ENCODE data around the gene PPARD. TPM values are rescaled to one million over a fixed set of nuclear protein-coding genes. Genes with fewer than 3 reads are reported as not detected.

PPARD gene
- total RNA-seq, 1 donor from 2014 or later: 30.2 TPM

DNA sequence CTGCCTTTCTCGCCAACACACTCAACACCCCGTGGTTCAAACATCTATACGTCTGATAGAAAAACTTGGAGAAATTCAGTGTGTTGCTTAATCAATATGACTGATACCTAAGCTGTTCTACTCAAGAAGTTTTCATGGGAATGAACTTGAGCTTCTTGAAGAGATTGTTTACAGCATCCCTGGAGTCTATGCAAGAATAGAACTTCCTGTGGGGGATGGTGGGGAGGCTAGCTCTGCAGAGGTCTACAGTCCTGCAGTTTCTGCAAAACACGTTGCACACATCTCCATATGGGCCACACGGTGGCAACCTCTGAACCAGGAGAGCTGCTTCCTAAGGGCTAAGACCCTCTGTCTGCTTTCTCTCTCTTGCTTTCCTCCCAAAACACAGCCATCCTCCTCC is 77.1 kb downstream of the PPARD start:
- H3K4me3 ChIP-seq: no peak overlapping the region
- ATAC-seq: no peak
- TF ChIP-seq, protein P1, sequence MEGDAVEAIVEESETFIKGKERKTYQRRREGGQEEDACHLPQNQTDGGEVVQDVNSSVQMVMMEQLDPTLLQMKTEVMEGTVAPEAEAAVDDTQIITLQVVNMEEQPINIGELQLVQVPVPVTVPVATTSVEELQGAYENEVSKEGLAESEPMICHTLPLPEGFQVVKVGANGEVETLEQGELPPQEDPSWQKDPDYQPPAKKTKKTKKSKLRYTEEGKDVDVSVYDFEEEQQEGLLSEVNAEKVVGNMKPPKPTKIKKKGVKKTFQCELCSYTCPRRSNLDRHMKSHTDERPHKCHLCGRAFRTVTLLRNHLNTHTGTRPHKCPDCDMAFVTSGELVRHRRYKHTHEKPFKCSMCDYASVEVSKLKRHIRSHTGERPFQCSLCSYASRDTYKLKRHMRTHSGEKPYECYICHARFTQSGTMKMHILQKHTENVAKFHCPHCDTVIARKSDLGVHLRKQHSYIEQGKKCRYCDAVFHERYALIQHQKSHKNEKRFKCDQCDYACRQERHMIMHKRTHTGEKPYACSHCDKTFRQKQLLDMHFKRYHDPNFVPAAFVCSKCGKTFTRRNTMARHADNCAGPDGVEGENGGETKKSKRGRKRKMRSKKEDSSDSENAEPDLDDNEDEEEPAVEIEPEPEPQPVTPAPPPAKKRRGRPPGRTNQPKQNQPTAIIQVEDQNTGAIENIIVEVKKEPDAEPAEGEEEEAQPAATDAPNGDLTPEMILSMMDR (IDR thresholded peaks at IDR 0.05): no peak

DNA sequence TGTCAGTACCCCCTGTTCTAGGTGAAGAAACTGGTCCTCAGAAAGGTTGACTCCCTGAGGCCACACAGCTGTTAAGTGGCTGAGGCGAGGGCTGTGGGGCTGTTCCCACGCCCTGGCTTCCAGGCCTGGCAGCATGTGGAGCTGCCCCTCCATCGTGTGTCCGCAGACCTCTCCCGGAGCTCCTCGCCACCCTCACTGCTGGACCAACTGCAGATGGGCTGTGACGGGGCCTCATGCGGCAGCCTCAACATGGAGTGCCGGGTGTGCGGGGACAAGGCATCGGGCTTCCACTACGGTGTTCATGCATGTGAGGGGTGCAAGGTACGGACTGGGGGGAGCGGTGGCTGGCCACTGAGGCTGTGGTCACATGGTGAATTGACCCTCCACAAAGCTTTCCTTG is 77.6 kb downstream of the PPARD start:
- H3K27ac ChIP-seq: no peak overlapping the region
- intact Hi-C loops (cut with DNase I): no loop called here
- TF ChIP-seq, protein P1 (IDR thresholded peaks at IDR 0.05): no peak
- H3K4me1 ChIP-seq: peaks cover 20% of the 10 kb centered on the region
- H3K9me3 ChIP-seq: no peaks in the 10 kb centered on the region
- DNase-seq (no peak), ATAC-seq (no peak)
- no peak overlapping the region for H3K4me3 ChIP-seq
- peaks cover 65% of the 10 kb centered on the region for H3K36me3 ChIP-seq
- H3K27me3 ChIP-seq (ENCODE audit: low read depth): no peaks in the 10 kb centered on the region

More for the DNA sequence above, 77.1 kb downstream of the PPARD start:
- peaks cover 59% of the 10 kb centered on the region for H3K36me3 ChIP-seq
- H3K9me3 ChIP-seq: no peaks in the 10 kb centered on the region
- H3K27me3 ChIP-seq (ENCODE audit: low read depth): no peaks in the 10 kb centered on the region
- DNase-seq: no peak
- H3K4me1 ChIP-seq: peaks cover 26% of the 10 kb centered on the region
- intact Hi-C loops (cut with DNase I): no loop called here
- H3K27ac ChIP-seq: no peak overlapping the region

DNA sequence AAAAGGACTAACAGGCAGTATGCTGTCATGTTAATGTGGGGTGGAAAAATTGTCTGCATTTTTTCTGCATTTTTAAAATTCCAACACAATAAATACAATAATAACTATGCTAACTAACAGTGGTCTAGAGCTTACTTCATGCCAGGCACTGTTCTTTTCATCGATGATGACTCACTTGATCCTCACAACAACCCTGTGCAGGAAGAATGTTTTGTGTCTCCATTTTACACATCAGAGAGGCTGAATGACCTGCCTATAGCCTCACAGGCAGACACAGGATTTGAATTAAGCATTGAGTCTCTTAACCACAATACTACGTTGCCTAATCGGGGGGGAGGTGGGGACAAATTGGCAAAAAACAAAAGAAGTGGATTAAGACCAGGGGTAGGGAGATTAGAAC is 82.9 kb downstream of the PPARD start:
- H3K27ac ChIP-seq: no peak overlapping the region
- H3K36me3 ChIP-seq: peaks cover 64% of the 10 kb centered on the region
- ATAC-seq: no peak
- TF ChIP-seq, protein P1 (IDR thresholded peaks at IDR 0.05): no peak
- DNase-seq: no peak
- H3K4me1 ChIP-seq: peaks cover 13% of the 10 kb centered on the region
- no peaks in the 10 kb centered on the region for H3K27me3 ChIP-seq (ENCODE audit: low read depth)
- no peak overlapping the region for H3K4me3 ChIP-seq
- intact Hi-C loops (cut with DNase I): no loop called here
- H3K9me3 ChIP-seq: peaks cover 18% of the 10 kb centered on the region

DNA sequence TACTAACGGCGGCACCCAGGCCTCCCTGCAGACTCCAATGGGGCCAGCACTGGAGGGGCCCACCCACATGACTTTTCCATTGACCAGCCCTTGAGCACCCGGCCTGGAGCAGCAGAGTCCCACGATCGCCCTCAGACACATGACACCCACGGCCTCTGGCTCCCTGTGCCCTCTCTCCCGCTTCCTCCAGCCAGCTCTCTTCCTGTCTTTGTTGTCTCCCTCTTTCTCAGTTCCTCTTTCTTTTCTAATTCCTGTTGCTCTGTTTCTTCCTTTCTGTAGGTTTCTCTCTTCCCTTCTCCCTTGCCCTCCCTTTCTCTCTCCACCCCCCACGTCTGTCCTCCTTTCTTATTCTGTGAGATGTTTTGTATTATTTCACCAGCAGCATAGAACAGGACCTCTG is 83.7 kb downstream of the PPARD start:
- intact Hi-C loops (cut with DNase I): no loop called here
- no peak overlapping the region for H3K4me3 ChIP-seq
- peak; percentile 71 for DNase-seq
- H3K27ac ChIP-seq: no peak overlapping the region
- H3K9me3 ChIP-seq: peaks cover 18% of the 10 kb centered on the region
- TF ChIP-seq, protein P1 (IDR thresholded peaks at IDR 0.05): no peak
- peak; percentile 58 to 68 for ATAC-seq
- peaks cover 61% of the 10 kb centered on the region for H3K36me3 ChIP-seq
- H3K27me3 ChIP-seq (ENCODE audit: low read depth): no peaks in the 10 kb centered on the region
- H3K4me1 ChIP-seq: peaks cover 13% of the 10 kb centered on the region

DNA sequence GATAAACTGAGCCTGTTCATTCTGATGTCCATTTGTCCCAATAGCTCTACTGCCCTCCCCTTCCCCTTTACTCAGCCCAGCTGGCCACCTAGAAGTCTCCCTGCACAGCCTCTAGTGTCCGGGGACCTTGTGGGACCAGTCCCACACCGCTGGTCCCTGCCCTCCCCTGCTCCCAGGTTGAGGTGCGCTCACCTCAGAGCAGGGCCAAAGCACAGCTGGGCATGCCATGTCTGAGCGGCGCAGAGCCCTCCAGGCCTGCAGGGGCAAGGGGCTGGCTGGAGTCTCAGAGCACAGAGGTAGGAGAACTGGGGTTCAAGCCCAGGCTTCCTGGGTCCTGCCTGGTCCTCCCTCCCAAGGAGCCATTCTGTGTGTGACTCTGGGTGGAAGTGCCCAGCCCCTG is 85.1 kb downstream of the PPARD start:
- DNase-seq: no peak

More for the DNA sequence above, 85.1 kb downstream of the PPARD start:
- ATAC-seq: no peak
- intact Hi-C loops (cut with DNase I): no loop called here
- TF ChIP-seq, protein P1 (IDR thresholded peaks at IDR 0.05): no peak
- H3K9me3 ChIP-seq: peaks cover 18% of the 10 kb centered on the region
- peaks cover 13% of the 10 kb centered on the region for H3K4me1 ChIP-seq
- no peak overlapping the region for H3K27ac ChIP-seq
- peaks cover 48% of the 10 kb centered on the region for H3K36me3 ChIP-seq
- no peaks in the 10 kb centered on the region for H3K27me3 ChIP-seq (ENCODE audit: low read depth)
- H3K4me3 ChIP-seq: no peak overlapping the region

All from lower lobe of right lung (tissue), 2 donors.